Fibroblast of the aortic adventitia (primary cell): ENCODE data around the gene EPHA10. TPM values are rescaled to one million over a fixed set of nuclear protein-coding genes. Genes with fewer than 3 reads are reported as not detected.

ENCODE experiments used
- DNase-seq: peaks from one replicate; pipeline ENCODE4 v3.0.0-alpha.2; 2010; ENCODE audit warnings: low read depth
- H3K4me3 ChIP-seq: 2 replicates; pipeline ENCODE4 v1.5.1; 2011; ENCODE audit warnings: low read depth, mild to moderate bottlenecking, control low read depth, low read length, moderate library complexity
- CTCF ChIP-seq: IDR thresholded peaks from 2 replicates; pipeline ENCODE4 v1.5.1; 2011; ENCODE audit warnings: mild to moderate bottlenecking, low read length, control low read depth, inconsistent platforms; ENCODE audit not compliant: insufficient read depth
- small RNA-seq: library from RNA; depleted of rRNA; stranded (forward); fragments of <200 nt; gene quantifications from one replicate; pipeline ENCODE3, GENCODE V24; 2012
- total RNA-seq: library from RNA; depleted of rRNA; stranded (reverse); fragments of >200 nt; gene quantifications from 2 replicates; pipeline ENCODE4 v1.2.3, GENCODE V29; 2012; ENCODE audit warnings: low replicate concordance

Gene EPHA10
- total RNA-seq, 1 donor = not detected

DNA sequence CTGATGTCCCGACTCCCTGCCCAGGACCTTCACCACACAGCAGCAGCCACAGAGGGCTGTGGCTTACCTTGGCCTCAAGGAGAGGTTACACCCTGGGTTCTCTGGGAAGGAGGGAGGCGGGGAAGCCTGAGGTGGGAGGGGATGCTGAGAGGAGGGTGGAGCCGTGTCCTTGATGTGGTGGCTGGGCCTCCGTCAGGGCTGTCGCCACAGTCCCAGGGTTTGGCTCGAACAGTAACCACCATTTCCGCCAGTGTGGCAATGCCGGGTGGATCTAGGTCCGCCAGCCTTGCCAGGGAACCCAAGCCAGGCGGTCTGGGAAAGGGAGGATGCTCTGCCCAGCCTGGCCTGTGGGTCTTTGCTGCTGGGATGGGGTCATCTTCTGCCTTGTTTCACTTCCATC lies 91.0 kb downstream of the EPHA10 start:
- TF ChIP-seq CTCF = no peak
- DNase-seq = no peak
- no peak overlapping the region for H3K4me3 ChIP-seq

DNA sequence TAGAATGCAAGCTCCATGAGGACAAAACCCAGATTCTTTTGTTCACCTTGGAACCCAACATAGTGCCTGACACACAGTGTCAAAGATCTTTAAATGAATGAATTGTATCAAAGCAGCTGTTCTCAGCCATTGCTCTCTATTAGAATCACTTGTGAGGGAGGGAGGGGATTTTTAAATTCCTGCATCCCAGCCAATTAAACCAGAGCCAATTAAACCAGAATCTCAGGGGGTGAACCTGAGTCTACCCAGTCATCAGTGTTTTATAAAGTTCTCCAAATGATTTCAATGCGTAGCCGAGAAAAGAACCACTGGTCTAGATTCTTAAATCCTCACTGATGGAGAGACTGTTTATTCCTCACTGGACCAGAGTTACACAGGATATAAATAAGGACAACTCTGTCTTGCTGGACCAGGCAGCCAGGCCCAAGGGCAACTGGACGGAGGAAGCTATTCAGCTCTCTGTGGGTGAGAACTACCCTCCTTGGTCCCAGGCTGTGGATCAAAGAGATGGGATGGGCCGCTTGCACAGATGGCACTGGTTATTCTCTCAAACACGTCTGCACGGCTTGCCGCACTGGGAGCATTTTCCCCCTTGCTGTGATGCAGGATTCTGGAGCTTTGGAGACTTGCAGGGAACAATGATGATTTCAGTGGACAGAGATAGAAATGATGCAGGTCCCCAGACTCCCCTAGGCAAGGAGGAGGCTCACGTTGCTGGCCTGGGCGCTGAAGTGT lies 92.6 kb downstream of the EPHA10 start:
- H3K4me3 ChIP-seq = no peak overlapping the region
- no peak for TF ChIP-seq CTCF
- DNase-seq = no peak

DNA sequence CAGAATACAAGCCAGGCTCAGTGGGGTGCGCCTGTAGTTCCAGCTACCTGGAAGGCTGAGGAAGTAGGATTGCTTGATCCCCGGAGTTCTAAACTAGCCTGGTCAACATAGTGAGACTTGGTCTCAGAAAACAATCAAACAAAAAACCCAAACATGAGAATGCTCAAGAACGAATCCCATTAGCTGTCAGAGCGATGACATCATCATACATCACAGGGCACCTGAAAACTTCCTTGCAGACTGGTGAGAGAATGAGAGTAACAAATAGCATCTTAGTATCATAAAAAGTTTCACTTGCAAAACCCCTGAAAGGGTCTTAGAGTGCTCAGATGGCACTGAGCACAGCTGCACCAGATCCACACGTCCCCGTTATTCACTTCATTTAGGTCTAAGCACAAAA lies 93.7 kb downstream of the EPHA10 start:
- H3K4me3 ChIP-seq = no peak overlapping the region
- no peak for TF ChIP-seq CTCF
- DNase-seq = no peak

GRCh38 chr1:37670133-37670532 lies 94.8 kb downstream of the EPHA10 start:
- no peak overlapping the region for H3K4me3 ChIP-seq
- no peak for TF ChIP-seq CTCF
- no peak for DNase-seq

- no peak for DNase-seq
- H3K4me3 ChIP-seq = no peak overlapping the region
- no peak for TF ChIP-seq CTCF
Measured at GRCh38 chr1:37667023-37667671, 97.8 kb downstream of the EPHA10 start.

GRCh38 chr1:37666241-37666867 lies 98.6 kb downstream of the EPHA10 start:
- DNase-seq = no peak
- no peak overlapping the region for H3K4me3 ChIP-seq
- TF ChIP-seq CTCF = no peak

Small RNA genes within 50 kb of the gene (small RNA-seq; reads per million reads assigned to genes)
- gene RF00019 = not detected

Other genes with a start within 250 kb of the EPHA10 start
- 12.9 and 23.5 TPM in 2 replicates for gene SNIP1, start 210.8 kb downstream of the EPHA10 start, total RNA-seq
- gene DNALI1, start 208.2 kb downstream of the EPHA10 start, total RNA-seq = 7.4 and 13.7 TPM in 2 replicates
- gene GNL2, start 169.2 kb downstream of the EPHA10 start, total RNA-seq = 72.7 and 75.5 TPM in 2 replicates
- gene RSPO1, start 130.2 kb downstream of the EPHA10 start, total RNA-seq = 0.49 TPM in 1 of 2 replicates, not detected in the other
- gene CDCA8, start 72.6 kb downstream of the EPHA10 start, total RNA-seq = 0.25 and 12.8 TPM in 2 replicates
- 0.65 and 0.99 TPM in 2 replicates for gene MANEAL, start 28.7 kb upstream of the EPHA10 start, total RNA-seq
- gene C1orf122, start 42.7 kb upstream of the EPHA10 start, total RNA-seq = 14.5 and 24.0 TPM in 2 replicates
- gene YRDC, start 43.1 kb upstream of the EPHA10 start, total RNA-seq = 3.1 and 8.9 TPM in 2 replicates
- gene MTF1, start 94.5 kb upstream of the EPHA10 start, total RNA-seq = 4.7 and 7.4 TPM in 2 replicates
- 26.8 and 35.5 TPM in 2 replicates for gene INPP5B, start 181.9 kb upstream of the EPHA10 start, total RNA-seq
- gene SF3A3, start 224.9 kb upstream of the EPHA10 start, total RNA-seq = 75.2 and 87.7 TPM in 2 replicates
- 6.1 and 15.6 TPM in 2 replicates for gene FHL3, start 240.4 kb upstream of the EPHA10 start, total RNA-seq
- gene UTP11, start 247.6 kb upstream of the EPHA10 start, total RNA-seq = 23.1 and 68.1 TPM in 2 replicates